K562 (cell line): ENCODE measurements around the gene WDR64. TPM values are rescaled to one million over a fixed set of nuclear protein-coding genes. Genes with fewer than 3 reads are reported as not detected.
A peak's percentile ranks its signal among the peaks of the same experiment; 100 is the strongest.

Experiments used
- ADNP ChIP-seq: fragments of 200-800 bp; sonication (Bioruptor generic); IDR thresholded peaks from 2 replicates; pipeline ENCODE4 v1.6.1; 2016; ENCODE audit warnings: missing genetic modification characterization, missing compliant biosample characterization
- ATF4 ChIP-seq: fragments of 450-650 bp; formaldehyde crosslinking; IDR thresholded peaks from 2 replicates; pipeline ENCODE4 v1.4.0; 2022; ENCODE audit warnings: mild to moderate bottlenecking, moderate library complexity
- KLF1 ChIP-seq: fragments of 450-650 bp; IDR thresholded peaks from 2 replicates; pipeline ENCODE4 v1.6.1; 2016; ENCODE audit warnings: missing genetic modification characterization, missing compliant biosample characterization
- KLF6 ChIP-seq: fragments of 250-450 bp; sonication (Bioruptor Pico); IDR thresholded peaks from 2 replicates; pipeline ENCODE4 v1.4.0; 2020; ENCODE audit warnings: mild to moderate bottlenecking, moderate library complexity, borderline replicate concordance
- MYC ChIP-seq, 2 experiments: fragments of 250-450 bp in 1 of 2; sonication (Bioruptor Pico) in 1 of 2; IDR thresholded peaks; 2 replicates each; pipeline versions ENCODE4 v1.5.1 to v1.6.1; 2012 to 2021; ENCODE audit warnings: low read depth in 2 of 2, borderline replicate concordance in 1 of 2, improper control_type of control experiment in 1 of 2, low read length in 1 of 2, mild to moderate bottlenecking in 1 of 2, moderate library complexity in 1 of 2
- PHF20 ChIP-seq: fragments of 450-650 bp; IDR thresholded peaks from 2 replicates; pipeline ENCODE4 v1.6.1; 2018; ENCODE audit not compliant: partially characterized antibody
- RBM22 ChIP-seq: fragments of 200-400 bp; formaldehyde crosslinking; IDR thresholded peaks from 2 replicates; pipeline ENCODE4 v1.6.1; 2018; ENCODE audit warnings: low read length, low read depth; ENCODE audit not compliant: poor library complexity, severe bottlenecking
- SPI1 ChIP-seq: IDR thresholded peaks from 2 replicates; pipeline ENCODE4 v1.6.1; 2011; ENCODE audit warnings: low read depth, low read length, control low read depth, borderline replicate concordance
- TGIF2 ChIP-seq: sonication (generic); formaldehyde crosslinking; IDR thresholded peaks from 2 replicates; pipeline ENCODE4 v1.8.1; 2022; ENCODE audit warnings: mild to moderate bottlenecking, missing genetic modification reagents, moderate library complexity
- ZBTB40 ChIP-seq, 2 experiments: fragments of 450-650 bp in 1 of 2; sonication (generic) in 1 of 2; formaldehyde crosslinking in 1 of 2; IDR thresholded peaks; 2 replicates each; pipeline versions ENCODE4 v1.7.1 to v1.9.0; 2016 to 2022; ENCODE audit warnings: inconsistent platforms in 1 of 2, mild to moderate bottlenecking in 1 of 2, missing genetic modification reagents in 1 of 2
- ZMIZ1 ChIP-seq, 2 experiments: fragments of 150-350 bp in 1 of 2; IDR thresholded peaks; 2 replicates each; pipeline ENCODE4 v1.6.1; 2012 to 2016; ENCODE audit warnings: low read depth in 2 of 2, low read length in 2 of 2, mild to moderate bottlenecking in 1 of 2, moderate library complexity in 1 of 2
- ZNF311 ChIP-seq: fragments of 250-450 bp; sonication (Bioruptor Pico); IDR thresholded peaks from 2 replicates; pipeline ENCODE4 v1.4.0; 2020; ENCODE audit warnings: mild to moderate bottlenecking, moderate library complexity
- ZNF384 ChIP-seq: IDR thresholded peaks from 2 replicates; pipeline ENCODE4 v1.6.1; 2012; ENCODE audit warnings: low read depth, low read length, improper control_type of control experiment
- ZNF766 ChIP-seq: fragments of 200-800 bp; sonication (Bioruptor generic); conservative IDR thresholded peaks from 2 replicates; pipeline ENCODE4 v1.6.1; 2016; ENCODE audit warnings: missing genetic modification characterization, missing compliant biosample characterization
- polyA plus RNA-seq, 8 experiments: library from polyadenylated mRNA; depleted of rRNA in 4 of 8; stranded (reverse) in 5 of 8; unstranded in 3 of 8; fragments of >200 nt; fragmentation: Nextera tagmentation in 2 of 8; fragmentation: Illumina TruSeq in 1 of 8; extraction: Ambion mirVana in 2 of 8; extraction: Trizol in 1 of 8; gene quantifications; 2 replicates each; pipeline versions ENCODE4 v1.2.1 to v1.2.3, GENCODE V29; 2011 to 2014; ENCODE audit warnings: inconsistent platforms in 1 of 8, missing spikeins in 1 of 8
- total RNA-seq, 7 experiments: library from RNA; depleted of rRNA in 6 of 7; stranded (reverse); fragments of >200 nt in 6 of 7; fragmentation: Illumina TruSeq in 2 of 7; extraction: Trizol in 2 of 7; gene quantifications; 2 replicates each; pipeline versions ENCODE4 v1.2.1 to v1.2.3, GENCODE V29; 2011 to 2021; ENCODE audit warnings: low replicate concordance in 1 of 7

The WDR64 gene
- total and polyA plus RNA-seq, 9 of the 15 experiments (the other 6 are each of a cell fraction or from before 2014, with no cell fraction given), result 0.06 to 0.29 (median 0.19) TPM; not detected in 5

- TF ChIP-seq KLF6 (CRISPR knock-in tag), result peak; percentile 29; the same call in 1 of the 2 replicates
- no peak for TF ChIP-seq KLF1 (tag)
- TF ChIP-seq ZBTB40 (IDR thresholded peaks at IDR 0.05), result no peak
- TF ChIP-seq ZBTB40 (CRISPR knock-in tag; IDR thresholded peaks at IDR 0.05), result no peak
- TF ChIP-seq MYC (IDR thresholded peaks at IDR 0.05; ENCODE audit: low read depth, low read length), result no peak
- TF ChIP-seq MYC (CRISPR knock-in tag; IDR thresholded peaks at IDR 0.05; ENCODE audit: borderline replicate concordance, low read depth), result no peak
- TF ChIP-seq ZMIZ1 (IDR thresholded peaks at IDR 0.05; ENCODE audit: low read depth in 2 of 2, low read length in 2 of 2), result no peak
- no peak for TF ChIP-seq SPI1
- no peak for TF ChIP-seq ADNP (tag)
- TF ChIP-seq RBM22, result no peak
- TF ChIP-seq PHF20, result no peak
- TF ChIP-seq ZNF311 (CRISPR knock-in tag), result no peak
- TF ChIP-seq ZNF766 (CRISPR knock-in tag), result no peak
- no peak for TF ChIP-seq ZNF384
- TF ChIP-seq ATF4 (CRISPR knock-in tag), result no peak
- no peak for TF ChIP-seq TGIF2 (CRISPR knock-in tag)
Observed at GRCh38 chr1:241847540-241847795, 195.4 kb downstream of the WDR64 start (continued).
